HG02759 (cell line): ENCODE results near the gene TRRAP.
"Not testable (repeated sequence)": the region's sequence is repeated elsewhere in the genome, so short reads cannot be mapped to it uniquely, and the experiment has no call there.

ENCODE experiments used
- ATAC-seq: cut with Tn5 transposase; IDR thresholded peaks from one replicate; pipeline ENCODE4 v1.9.1; 2021; ENCODE audit warnings: mild to moderate bottlenecking, moderate library complexity; ENCODE audit not compliant: unreplicated experiment

TRRAP gene

DNA sequence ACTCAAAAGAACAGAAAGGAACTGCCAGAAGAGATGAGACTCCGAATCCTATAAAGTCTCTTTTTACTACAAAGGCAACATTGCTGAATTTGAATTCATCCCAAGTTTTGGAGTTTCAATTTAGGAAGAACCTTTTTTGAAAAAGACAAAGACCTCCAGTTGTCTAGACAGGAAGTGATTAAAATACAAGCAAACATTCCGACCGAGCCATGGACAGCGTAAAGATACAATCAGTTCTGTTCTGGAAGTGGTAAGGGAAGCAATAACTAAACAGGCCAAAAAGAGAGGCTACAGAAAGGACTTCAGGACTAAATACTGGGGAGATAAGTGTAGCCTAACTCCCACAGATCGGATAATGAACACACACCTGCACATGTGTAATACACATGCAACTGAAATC lies 164.6 kb downstream of the TRRAP start:
- ATAC-seq = no peak

DNA sequence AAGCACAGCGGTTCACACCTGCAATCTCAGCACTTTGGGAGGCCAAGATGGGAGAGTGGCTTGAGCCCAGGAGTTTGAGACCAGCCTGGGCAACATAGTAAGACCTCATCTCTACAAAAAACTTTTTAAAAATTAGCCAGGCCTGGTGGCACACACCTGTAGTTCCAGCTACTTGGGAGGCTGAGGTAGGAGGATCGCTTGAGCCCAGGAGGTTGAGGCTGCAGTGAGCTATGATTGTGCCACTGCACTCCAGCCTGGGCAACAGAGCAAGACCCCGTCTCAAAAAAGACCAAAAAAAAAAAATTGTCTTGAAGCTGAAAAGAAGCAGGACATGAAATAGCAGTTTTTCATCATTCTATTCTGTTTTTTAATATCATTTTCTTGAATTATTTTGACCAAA lies 166.5 kb downstream of the TRRAP start:
- ATAC-seq = not testable (repeated sequence)

DNA sequence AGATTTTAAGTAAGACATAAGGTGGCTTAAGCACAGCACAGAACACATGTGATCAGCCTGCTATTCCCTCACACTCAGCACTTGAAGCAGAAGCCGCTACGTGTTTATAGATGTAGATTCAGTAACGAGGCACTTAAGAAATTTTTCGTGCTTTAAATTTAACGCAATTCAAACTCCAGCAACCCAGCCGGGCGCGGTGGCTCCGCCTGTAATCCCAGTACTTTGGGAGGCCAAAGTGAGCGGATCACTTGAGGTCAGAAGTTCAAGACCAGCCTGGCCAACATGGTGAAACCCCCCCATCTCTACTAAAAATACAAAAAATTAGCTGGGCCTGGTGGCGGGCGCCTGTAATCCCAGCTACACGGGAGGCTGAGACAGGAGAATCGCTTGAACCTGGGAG lies 167.9 kb downstream of the TRRAP start:
- ATAC-seq = not testable (repeated sequence)

DNA sequence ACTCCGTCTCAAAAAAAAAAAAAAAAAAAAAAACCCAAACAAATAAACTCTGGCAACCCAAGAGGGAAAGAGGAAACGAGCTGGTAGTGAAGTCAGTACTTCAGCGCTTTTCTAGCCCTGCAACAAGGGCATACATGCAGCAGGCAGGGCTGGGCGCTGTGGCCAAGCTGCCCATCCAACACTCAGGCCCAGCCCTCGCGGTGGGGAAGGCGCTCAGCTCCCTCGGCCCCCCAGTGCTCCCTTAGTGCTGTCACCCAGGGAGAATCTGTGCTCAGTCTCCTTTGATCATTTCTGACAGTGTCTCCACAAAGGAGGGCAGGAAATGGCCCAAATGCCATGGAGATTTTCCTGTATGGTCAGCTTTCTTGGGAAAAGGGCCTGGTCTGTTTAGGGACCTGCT lies 168.4 kb downstream of the TRRAP start:
- ATAC-seq = no peak

DNA sequence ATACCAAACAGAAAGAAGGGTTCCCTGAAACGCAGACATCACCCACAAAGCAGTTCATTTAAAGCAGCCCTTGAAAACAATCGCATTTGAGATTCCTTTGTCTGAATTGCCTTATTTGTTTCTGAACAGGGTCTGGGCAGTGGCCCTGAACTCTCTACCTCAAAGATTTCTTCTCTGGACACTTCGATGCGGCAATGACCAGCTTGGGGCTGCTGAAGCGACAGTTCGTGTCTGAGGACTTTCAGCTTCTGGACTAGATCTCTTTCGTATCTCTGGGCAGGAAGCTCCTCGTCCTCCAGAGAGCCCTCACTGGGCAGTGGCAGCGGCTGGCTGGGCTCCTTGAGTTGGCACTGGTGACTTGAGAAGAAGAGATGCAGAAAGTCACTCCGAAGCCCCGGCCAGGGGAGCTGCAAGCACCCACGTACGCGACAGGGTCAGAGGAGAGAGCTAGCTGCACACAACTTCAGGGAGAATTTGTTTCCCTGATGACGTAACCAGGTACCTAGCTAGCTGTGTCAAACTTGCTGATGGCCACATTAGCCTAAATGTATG lies 169.3 kb downstream of the TRRAP start:
- ATAC-seq = no peak

DNA sequence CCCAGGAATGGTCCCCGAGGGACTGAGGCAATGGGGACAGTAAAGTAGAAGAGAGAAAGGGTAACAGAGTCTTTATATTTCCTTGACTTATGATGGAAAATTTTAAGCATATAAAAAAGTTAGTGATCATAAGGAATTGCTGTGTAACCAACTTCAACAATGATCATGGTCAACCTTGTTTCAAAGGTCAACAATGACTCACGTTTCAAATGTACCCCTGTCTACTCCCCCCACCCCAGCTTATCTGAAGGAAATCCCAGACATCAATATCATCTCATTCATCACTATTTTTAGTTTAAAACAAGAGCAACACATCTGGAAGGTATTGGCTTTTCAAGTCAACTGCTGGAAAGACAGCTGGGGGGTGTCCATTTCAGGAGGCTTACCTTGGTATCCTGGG lies 172.6 kb downstream of the TRRAP start:
- no peak for ATAC-seq

DNA sequence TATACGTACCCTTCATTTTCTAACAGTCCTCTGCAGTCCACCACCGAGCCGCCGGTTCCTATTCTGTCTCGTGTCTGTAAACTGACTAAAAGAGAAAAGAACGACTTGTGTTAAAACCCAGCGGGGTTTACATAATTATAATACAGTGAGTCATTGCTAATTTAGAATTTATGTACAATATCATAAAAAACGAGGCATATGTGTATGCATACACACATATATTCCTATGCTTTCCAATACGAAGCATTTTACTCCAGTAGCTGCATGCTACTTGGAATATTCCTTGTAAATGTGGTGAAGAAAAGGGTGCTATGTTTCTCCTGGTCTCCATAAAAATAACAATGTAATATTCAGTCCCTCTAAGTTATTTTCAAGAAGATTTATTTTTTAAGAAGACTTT lies 176.4 kb downstream of the TRRAP start:
- no peak for ATAC-seq

DNA sequence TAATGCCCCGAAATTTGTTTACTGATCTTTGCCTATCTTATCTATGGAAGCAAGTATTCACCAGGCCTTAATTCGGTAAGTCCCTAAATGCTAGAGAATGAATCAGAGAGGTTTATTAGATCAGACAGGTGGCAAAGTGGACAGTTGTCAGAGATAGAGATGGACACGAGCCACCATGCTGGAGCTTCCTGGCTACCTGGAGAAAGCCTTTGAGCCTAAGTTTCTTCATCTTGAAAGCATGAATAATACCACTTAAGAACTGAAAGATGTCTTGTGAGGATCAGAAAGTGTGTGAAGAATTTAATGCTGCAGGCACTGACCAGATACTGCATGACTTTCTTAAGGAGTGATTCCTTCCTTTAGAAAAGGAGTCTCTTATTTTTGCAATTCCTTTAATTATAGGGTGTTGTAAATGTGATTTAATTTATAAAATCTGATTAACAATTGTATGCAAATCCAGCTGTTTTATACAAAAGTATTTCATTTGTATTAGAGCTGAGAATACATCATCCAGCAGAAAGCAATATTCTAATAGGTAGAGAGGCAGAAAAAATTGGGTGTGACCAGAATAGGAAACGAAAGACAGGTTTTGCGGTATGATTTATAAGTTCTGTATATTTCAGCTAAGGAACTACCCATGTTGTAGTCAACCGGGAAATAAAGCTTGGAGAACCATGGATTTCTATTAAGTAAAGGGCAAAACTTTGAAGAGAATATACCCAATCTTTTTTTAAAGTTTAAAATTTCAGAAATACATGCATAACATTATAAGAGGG lies 182.9 kb downstream of the TRRAP start:
- ATAC-seq = no peak
